ENCODE data around the gene PER3. TPM values are rescaled to one million over a fixed set of nuclear protein-coding genes. Genes with fewer than 3 reads are reported as not detected.

The PER3 gene
- total and polyA plus RNA-seq, 10 of the 15 experiments (the other 5 are each of a cell fraction or from before 2014, with no cell fraction given): 0.06 to 0.64 (median 0.13) TPM; not detected in 1

- Histone ChIP-seq H4K20me1 (ENCODE audit: control insufficient read depth, insufficient read depth) (no peaks in the 10 kb centered on the region), H3K27me3 (replicated peaks in 1 of 2; ENCODE audit: control insufficient read depth in 2 of 2, insufficient read depth in 2 of 2, low read length in 1 of 2) (no peaks in the 10 kb centered on the region), H3K4me1 (ENCODE audit: control insufficient read depth, insufficient read depth, low read length) (no peaks in the 10 kb centered on the region), H3K36me3 (ENCODE audit: control insufficient read depth in 2 of 2, insufficient read depth in 2 of 2, low read length in 1 of 2) (no peaks in the 10 kb centered on the region), H2AFZ (ENCODE audit: control insufficient read depth, low read depth, low read length) (no peak overlapping the region), H3K27ac (ENCODE audit: control insufficient read depth, insufficient read depth) (no peak overlapping the region), H3K79me2 (ENCODE audit: control insufficient read depth, insufficient read depth, low read length) (no peaks in the 10 kb centered on the region), H3K9me3 (replicated peaks; ENCODE audit: control insufficient read depth, insufficient read depth, low read length) (peaks cover 3% of the 10 kb centered on the region; the same call in 1 of the 3 replicates), H3K4me3 (no peak overlapping the region), H3K4me2 (ENCODE audit: control insufficient read depth, insufficient read depth) (no peak overlapping the region), H3K9ac (ENCODE audit: control insufficient read depth, insufficient read depth, low read length) (no peak overlapping the region)
- intact Hi-C loops (cut with micrococcal nuclease; ENCODE audit: unreplicated experiment) (no loop called here), in situ Hi-C loops (cut with MboI) (no loop called here)
- ChIA-PET POLR2A (no interaction called here), CTCF (no interaction called here), RAD21 (ENCODE audit: unreplicated experiment) (no interaction called here), SMC1A (ENCODE audit: uncharacterized antibody, unreplicated experiment) (no interaction called here)
- DNase-seq (ENCODE audit: low read depth, low spot score) (no peak), ATAC-seq (no peak), FAIRE-seq (no peak)
- no peak for TF ChIP-seq POU2F2 (IDR thresholded peaks at IDR 0.05; ENCODE audit: borderline replicate concordance, low read depth, low read length)
- TF ChIP-seq NFXL1 (IDR thresholded peaks at IDR 0.05; ENCODE audit: borderline replicate concordance): no peak
- no peak for TF ChIP-seq PBX3 (IDR thresholded peaks at IDR 0.05; ENCODE audit: insufficient replicate concordance, low read depth, low read length)
- no peak for TF ChIP-seq SMAD5 (IDR thresholded peaks at IDR 0.05; ENCODE audit: low read depth)
- TF ChIP-seq PAX8 (IDR thresholded peaks at IDR 0.05): no peak
- no peak for TF ChIP-seq NRF1 (conservative IDR thresholded peaks at IDR 0.05; ENCODE audit: low read depth, low read length)
- no peak for TF ChIP-seq NFIC (IDR thresholded peaks at IDR 0.05; ENCODE audit: low read depth, low read length)
- TF ChIP-seq USF2 (IDR thresholded peaks at IDR 0.05; ENCODE audit: borderline replicate concordance, low read depth, low read length): no peak
- TF ChIP-seq HDAC6 (IDR thresholded peaks at IDR 0.05; ENCODE audit: unreplicated experiment): no peak
- no peak for TF ChIP-seq CBX5 (IDR thresholded peaks at IDR 0.05; ENCODE audit: low read depth)
- no peak for TF ChIP-seq MEF2B (IDR thresholded peaks at IDR 0.05; ENCODE audit: partially characterized antibody, poor library complexity, severe bottlenecking)
- TF ChIP-seq CHD4 (IDR thresholded peaks at IDR 0.05): no peak
- TF ChIP-seq SIX5 (IDR thresholded peaks at IDR 0.05; ENCODE audit: low read depth, low read length, severe bottlenecking): no peak
- TF ChIP-seq HSF1 (IDR thresholded peaks at IDR 0.05; ENCODE audit: low read depth, low read length): no peak
- TF ChIP-seq EGR1 (IDR thresholded peaks at IDR 0.05; ENCODE audit: borderline replicate concordance in 1 of 2, low read depth in 2 of 2, low read length in 2 of 2): no peak
- no peak for TF ChIP-seq E2F8 (IDR thresholded peaks at IDR 0.05; ENCODE audit: low read depth, partially characterized antibody)
- no peak for TF ChIP-seq KAT2A (conservative IDR thresholded peaks at IDR 0.05; ENCODE audit: control insufficient read depth, low read depth, low read length)
- WGBS (ENCODE audit: insufficient coverage, insufficient replicate concordance, low lambda C conversion rate, missing lambda C conversion rate): 74% methylated on average over 2 of the region's 2 CpGs
- BruUV-seq (replicated peaks): no TSS peak
Measured at GRCh38 chr1:7838714-7839113, 54.6 kb downstream of the PER3 start.
